Activated CD4-positive, alpha-beta T cell treated with anti-CD3 and anti-CD28 coated beads, Interleukin-2, amount 50 U/mL, for 1 hour (primary cell): ENCODE data around the gene EML5.
"Not testable (repeated sequence)": the region's sequence is repeated elsewhere in the genome, so short reads cannot be mapped to it uniquely, and the experiment has no call there.

Source experiments
- DNase-seq: peaks from one replicate; pipeline ENCODE4 v3.0.0-alpha.2; 2020

Gene EML5

DNA sequence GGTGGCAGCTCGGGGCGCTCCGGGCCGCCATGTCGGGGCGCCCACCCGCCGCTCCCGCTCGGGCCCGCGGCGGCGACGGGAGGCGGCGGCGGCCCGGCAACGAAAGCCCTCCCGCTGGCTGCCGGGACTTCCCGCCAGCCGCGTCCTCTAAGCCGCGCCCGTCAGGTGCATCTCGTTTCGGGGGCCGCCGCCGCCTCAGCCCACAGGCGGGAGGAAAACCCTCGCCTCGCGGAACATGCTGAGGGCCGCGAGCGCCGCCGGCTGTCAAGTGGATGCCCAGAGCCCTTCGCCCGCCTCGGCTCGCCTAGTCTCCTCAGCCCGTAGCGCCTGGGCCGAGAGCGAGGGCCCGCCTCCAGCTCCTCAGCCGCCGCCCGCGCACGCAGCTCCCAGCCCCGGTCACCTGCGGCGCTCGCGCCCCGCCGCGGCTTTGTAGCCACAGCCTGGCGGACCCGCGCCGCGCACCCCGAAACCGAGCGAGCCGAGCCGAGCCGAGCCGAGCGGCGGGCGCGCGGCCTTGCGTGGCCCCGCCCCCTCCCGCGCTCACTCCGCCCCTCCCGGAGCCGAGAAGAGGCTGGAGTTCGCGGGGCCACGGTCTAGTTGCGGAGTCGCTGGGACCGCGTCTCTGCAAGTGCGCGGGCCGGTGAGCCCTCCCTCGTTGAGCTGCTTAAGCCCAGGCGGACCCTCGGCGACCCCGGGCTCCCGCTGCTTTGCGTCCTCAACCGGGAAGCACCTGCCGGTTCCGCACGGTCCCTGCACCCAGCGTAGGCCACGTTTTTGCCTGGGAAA is at the start of gene EML5:
TSS of gene EML5 (minus strand) at position 481 of the 786 bp plus-strand sequence. CDS start at position 31, 450 bp downstream.
- peak; percentile 83 for DNase-seq

DNA sequence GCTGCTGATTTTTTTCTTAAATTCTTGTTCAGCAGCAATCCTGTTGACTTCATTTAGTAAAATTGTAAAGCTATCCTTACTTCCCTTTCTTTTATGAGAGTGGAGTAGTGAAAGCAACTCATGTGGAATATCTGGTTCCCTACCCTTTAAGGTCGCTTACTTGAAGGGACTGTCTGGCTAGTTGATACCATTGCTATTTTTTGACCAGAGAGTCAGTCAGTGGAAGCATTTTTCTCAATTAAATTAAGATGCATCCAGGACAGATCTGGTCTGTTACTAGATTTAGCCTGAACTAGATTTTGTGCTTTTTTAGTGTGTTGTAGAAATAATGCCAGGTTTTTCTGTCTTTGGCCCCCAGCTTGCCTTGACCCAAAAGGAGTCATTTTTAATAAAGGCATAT is 49.7 kb upstream of the EML5 start:
- DNase-seq: no peak

DNA sequence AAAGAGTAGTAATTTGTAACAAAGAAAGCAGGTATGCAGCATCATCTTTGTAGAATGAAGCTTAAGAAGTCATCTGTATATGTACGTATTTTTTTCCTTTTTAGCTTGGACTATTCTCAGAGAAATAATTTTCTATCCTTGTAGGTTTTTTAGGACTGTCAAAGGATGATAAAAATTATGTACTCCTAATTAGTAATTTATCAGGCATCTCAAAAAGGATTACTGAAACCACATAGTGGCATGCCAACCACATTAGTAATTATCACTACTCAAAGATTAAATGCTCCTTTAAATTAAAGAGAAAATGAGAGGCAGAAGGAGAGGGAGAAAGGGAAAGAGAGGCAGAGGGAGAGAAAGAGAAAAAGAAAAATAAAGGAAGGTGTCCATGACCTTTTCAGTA is 49.0 kb upstream of the EML5 start:
- no peak for DNase-seq

DNA sequence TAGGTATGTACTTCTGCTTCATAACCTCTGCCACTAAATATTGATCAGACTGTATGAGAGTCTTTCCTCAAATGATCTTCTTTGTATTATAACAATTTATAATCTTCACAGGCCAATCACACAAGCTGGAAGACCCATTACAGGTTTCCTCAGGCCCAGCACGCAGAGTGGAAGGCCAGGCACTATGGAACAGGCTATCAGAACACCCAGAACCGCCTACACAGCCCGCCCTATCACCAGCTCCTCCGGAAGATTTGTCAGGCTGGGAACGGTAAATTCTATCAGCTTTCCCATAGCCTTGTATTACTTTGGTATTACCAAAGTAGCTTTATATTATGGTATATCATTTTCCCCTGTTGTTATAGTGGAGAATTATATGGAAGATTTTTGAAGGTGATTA is 48.2 kb upstream of the EML5 start:
- no peak for DNase-seq

DNA sequence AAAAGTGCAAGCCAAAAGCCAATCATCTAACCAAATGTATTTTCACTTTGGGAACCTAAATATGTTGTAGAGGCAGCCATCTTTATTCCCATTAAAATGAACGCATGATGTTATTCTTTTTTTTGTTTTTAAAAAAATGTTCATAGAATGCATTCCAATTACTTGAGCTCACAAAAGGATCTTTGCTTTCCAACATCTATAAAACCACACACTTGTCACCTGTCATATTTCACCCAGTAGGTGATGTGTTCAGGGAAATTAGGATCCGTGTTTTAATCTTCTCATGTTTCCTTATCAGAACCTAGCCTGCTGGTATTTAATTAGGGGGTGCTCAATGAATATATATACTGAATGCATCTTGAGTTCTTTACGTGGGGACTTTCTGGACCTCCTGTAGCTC is 45.3 kb upstream of the EML5 start:
- no peak for DNase-seq

DNA sequence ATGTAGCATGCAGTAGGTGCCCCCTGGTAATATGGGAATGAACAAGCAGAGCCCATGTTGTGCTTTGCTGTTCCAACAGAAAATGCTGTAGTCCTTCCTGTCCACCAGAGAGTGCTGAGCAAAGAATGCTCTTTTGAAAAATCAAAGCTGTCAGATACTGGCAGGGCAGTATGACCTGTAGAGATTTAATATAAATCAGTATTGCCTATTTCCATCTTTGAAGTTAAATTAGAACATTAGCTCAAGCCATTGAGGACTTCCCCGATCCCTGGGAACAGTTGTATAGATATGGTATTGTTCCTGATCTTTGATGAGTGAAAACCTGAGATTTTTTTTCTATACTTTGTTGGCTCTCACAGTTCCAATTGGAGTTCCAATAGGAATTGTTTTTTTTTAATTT is 44.7 kb upstream of the EML5 start:
- no peak for DNase-seq

DNA sequence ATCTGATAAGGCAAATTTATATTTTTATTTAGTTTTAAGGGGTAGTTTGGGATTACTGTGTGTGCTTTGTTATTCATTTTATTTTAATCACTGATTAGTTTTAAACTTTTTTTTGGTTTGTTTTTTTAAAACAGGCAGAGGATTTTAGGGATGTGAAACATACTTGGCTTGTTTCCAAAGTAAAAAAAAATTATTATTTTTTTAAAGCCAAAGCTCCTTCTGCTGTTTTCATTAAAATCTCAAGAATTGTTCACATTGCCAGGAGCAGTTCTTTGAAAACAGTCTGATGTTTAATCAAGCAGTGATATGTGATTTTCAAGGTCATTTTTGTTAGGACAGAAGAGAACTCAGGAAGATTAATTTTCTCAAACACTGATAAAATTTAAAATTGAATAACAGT is 42.9 kb upstream of the EML5 start:
- DNase-seq: no peak

DNA sequence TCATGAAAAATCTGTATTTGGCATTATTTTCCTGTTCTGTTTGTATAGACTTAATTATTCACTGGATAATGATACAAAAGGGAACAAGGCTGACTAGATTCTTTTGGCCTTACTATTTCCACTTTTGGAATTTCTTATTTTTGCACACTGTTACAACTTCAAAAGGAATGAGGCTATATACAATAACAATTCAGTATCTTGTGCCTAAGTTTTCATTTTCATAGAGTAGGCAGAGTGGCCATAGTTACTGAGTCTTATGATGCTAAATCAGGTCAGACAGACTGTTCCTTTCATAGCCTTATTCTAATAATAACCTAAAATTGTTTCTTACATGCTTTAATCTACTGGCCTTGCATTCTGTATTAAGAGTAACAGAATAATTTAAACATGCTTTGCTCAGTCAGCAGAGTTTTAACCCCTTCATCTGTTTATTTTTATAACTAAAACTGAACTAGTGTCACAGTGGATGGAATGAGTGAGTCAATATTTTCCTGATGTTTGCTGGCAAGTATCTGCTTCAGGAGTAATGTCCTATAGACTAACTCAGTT is 42.2 kb upstream of the EML5 start:
- no peak for DNase-seq

DNA sequence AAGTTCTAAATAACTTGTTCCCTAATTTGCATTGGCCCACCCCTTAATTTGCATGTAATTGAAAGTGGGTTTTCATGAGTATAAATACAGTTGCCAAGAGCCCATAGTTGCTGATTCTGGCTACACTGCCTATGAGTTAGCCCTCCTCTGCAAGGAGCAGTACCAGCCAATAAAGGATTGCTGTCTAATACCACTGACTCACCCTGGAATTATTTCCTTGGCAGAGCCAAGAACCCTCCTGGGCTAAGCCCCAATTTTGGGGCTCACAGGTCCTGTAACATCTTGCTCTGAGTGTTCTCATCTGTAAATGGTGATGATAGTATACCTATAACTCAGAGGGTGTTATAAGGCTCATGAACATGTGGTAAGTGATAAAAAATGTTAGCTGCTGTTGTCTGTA is 38.5 kb upstream of the EML5 start:
- no peak for DNase-seq

DNA sequence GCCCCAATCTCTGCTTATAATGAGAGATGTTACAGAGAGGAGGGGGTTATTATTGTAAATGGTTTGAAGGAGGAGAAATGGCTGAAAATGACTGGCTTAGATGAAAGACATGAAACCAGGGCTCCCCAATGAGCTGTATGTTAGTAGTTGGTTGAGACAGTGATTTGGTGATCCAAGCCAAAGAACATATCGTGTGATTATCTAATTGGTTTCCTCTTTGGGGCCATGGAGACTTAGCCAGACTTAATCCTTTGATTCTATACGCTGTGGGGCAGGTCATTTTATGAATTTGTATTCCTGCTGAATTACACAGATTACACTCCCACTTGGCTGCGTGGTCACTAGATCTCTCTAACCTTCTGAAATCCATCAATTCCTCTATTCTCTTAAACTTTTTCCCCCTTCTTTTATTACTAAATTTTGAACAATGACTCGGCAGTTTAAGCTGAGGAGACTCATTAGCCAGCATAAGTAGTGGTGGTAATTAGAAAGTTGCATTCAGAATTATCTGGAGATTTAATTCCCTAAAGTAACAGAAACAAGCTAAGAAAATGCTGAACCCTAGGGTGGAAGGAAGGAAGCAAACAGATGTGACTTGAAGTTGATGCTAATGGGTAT is 37.0 kb upstream of the EML5 start:
- DNase-seq: no peak

DNA sequence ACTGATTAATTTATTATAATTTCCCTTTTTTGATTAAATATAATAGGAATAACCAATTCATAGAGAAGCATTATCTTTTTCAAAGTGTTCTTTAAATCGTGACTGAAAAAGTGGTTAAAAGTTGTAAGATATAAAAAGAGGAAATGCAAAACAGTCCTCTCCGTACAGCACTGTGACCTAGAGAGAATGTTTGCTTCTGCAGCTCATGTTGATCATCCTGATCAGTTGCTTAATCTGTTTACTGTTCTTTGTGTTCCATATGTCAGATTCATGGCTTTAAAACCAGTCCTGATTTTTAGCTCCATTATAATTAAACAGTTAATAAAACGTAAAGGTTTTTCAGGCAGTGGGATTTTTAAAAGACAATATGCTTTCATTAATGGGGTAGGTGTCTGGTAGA is 36.4 kb upstream of the EML5 start:
- no peak for DNase-seq

DNA sequence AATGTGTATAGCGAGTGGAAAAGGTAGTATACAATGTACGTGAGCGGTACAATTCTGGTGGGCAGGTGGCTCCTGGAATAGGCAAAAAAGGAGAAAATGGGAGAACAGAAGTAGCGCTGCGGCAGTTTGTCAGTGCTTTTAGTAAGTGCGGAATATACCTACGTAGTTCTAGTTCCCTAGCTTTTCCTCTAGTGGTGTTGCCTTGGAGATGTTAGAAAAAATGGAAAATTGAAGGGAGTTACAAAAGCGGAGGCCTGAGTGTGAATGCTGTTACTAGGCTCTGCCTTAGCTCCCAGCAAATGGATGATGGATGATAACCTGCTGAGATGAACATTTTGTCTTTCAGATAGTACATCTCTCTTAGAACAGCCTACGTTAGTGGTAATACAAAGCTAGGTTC is 32.8 kb upstream of the EML5 start:
- DNase-seq: no peak

DNA sequence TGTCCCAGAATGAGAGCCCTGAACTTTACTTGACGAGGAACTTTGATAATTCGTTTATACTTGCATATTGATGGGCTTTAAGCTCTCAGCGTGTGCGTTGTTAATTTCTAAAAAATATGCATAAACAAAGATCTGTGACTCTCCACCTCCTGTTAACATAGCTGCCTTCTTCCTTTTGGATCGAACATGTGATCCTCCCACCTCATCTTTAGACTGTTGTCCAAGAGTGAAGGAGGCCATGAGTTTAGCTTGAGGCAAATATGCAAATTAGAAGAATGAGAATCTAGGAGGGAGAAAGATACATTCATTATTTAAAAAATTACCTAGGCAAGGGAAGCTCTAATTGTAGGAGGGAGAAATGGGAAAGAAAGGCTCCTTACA is 32.3 kb upstream of the EML5 start:
- no peak for DNase-seq

DNA sequence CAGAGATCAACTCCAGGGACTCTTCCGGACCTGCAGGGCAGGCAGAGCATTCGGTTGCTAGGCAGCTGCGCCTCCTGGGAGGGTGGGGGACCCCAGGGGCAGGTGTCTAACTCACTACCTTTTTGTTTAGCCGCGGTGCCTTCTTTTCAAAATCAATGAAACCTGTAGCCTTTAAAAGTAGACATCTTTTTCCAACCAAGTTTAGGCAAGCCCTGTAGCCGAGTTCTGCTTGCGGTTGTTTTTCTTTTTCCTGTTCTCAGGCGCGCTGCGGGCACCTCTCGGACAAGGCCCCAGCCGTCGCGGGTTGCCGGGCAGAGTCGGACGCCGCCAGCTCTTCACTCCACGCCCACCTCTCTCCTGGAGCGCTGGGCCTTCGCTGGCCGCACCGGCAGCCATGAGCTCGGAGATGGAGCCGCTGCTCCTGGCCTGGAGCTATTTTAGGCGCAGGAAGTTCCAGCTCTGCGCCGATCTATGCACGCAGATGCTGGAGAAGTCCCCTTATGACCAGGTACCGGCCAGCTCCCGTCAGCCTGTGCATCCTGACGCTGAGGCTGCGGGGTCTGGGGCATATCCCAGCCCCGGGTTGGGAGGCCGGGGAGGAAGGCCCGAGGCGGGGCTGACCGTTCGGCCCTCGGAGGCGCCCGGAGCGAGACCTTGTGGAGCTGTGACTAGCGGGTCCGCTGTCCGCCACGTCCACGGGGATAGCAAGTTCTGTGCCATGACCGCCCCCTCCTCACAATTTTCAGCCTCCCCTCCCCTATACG is 31.7 kb upstream of the EML5 start, which contains the start of gene TTC8:
TSS of gene TTC8 (plus strand) at position 338 of the 764 bp plus-strand sequence. CDS start at position 395, 57 bp downstream.
- DNase-seq: peak; percentile 82

DNA sequence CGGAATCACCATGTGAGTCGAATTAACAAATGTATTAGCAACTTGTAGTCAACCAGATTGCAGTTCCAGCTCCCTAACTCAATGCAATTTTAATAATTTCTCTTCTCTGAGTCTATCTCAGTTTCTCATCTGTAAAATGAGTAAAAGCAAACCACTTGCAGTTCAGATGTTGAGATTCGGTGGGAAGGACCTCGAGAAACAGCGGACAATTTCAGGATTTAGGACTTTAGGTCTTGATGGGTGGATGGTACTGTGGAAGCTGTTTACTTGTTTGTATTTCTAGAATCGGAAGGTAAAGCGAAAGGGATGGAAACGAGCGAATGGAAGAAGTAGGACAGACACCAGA is 31.2 kb upstream of the EML5 start:
- DNase-seq: no peak

DNA sequence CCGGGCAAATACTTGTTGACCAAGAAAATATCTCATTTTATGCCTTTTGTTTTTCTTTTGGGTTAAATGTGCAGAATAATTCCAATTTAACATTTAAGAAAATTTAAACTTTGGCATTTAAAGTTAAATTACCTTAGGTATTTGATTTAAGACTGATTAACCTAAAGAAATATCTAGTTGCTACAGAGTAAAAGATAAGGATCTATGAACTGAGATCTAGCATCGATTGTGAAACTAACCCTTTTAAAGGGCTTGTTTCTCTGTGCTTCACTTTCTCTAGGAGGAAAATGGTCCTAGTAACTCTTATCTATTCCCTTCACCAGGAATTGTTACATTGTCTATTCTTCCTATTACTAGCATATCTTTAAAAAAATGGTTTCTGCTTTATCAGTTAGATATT is 29.1 kb upstream of the EML5 start:
- DNase-seq: no peak

DNA sequence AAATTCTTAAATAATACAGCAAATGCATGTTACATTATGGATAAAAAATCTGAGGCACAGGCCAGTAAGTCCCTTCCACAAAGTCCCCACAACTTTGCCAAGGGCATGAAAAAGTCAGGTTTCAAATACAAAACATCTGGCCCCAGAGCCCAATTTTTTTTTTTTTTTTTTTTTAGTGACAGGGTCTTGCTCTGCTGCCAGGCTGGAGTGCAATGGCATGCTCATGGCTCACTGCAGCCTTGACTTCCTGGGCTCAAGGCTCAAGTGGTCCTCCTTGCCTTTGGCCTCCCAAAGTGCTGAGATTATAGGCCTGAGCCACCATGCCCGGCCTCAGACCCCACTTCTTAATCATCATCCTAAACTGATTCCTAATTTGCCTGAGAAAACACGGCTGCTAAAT is 28.6 kb upstream of the EML5 start:
- no peak for DNase-seq

DNA sequence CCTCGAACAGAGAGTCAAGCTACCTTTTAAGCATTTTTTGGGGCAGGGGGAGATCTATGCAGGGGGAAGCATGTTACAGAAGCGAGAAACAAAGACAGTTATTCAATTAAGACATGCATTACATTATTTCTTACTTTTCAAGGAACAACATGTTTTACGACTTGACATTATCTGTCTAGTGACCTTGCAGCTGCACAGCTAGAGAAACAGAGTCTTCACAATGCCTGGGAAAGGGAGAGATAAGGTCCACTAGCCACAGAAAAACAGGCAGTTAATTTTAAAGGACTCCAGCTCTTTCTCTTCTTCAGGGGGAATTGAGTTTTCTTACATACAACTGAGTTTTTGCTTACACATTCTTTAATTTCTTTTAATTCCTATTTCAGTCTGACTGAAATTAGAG is 26.9 kb upstream of the EML5 start:
- not testable (repeated sequence) for DNase-seq

DNA sequence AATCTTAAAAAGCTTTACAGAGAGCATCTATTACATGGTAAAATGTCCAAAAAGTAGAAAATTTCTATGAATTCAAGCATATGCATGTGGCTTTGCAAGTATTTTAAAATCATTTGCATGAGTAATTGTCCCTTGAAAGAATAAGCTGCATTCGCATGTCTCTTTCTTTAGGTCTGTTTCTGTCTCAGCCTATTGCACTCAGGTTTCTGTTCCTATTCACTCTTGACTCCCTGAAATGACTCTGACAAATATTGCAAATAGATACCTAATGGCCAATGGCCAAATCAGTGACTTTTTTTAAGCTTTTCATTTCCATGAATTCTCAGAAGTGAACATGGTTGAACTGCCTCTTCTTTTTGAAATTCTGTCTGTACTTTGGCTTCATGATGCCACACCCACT is 25.3 kb upstream of the EML5 start:
- DNase-seq: no peak

DNA sequence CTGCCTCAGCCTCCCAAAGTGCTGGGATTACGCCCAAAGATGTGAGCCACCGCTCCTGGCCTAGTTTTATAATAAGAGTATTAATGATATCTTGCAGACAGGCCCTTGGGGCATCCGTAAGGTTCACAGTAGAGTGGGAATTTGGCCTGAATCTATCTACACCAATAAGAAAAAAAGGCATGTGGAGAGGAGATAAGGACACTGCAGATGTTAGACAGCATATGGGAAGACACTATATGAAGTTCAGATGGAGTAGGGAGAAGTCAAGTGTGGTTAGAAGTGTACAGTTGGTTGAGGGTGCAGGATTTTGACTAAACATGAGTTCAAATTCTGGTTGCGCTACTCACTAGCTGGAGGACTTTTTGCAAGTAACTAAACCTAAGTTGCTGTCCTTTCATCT is 23.2 kb upstream of the EML5 start:
- DNase-seq: no peak

DNA sequence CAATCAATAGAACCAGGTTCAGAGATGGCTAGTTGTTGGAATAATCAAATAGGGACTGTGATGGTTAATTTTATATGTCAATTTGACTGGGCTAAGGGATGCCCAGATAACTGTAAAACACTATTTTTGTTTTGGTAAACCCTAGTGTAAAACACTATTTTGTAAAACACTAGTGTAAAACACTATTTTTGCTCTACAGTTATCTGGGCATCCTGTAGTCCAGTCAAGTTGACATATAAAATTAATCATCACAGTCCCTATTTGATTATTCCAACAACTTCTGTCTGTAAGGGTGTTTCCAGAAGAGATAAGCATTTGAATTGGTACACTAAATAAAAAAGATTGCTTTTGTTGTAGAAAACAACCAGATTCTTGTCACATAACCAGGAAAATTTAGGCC is 15.6 kb upstream of the EML5 start:
- no peak for DNase-seq

DNA sequence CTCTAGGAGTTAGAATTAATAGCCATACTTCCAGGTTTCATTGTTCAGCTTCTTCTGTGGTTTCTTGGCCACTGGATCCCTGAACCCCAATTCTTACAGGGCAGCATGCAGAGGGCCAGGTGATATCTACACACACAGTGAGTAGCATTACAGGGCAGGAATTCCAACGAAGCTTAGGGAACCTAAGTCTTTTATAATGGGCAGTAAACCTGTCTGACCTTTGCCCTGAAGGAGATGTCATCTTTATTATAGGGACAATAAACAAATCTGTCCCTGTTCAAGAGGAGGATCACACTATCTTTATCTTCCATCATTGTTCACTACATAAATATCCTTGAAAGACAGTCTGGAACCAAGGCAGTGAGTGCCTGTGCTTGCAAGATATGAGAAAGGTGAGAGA is 11.7 kb upstream of the EML5 start:
- no peak for DNase-seq

DNA sequence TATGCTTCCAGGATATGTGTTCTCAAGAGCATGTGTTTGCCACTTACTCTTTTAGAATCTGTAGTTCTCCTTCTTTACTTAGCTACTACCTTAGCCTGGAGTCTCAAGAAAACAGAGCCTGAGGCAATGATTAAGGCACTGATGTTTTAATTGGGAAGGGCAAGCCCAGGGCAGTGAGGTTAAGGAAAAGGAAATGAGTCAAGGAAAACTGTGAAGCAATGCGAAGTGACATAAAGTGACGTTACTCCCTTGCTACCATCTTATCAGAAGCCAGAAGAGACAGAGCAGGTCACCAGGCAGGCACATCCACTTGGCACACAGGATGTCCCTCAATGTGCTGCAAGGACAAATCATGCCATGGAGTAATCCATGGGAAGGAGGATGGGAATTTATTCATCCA is 11.3 kb upstream of the EML5 start:
- DNase-seq: no peak

DNA sequence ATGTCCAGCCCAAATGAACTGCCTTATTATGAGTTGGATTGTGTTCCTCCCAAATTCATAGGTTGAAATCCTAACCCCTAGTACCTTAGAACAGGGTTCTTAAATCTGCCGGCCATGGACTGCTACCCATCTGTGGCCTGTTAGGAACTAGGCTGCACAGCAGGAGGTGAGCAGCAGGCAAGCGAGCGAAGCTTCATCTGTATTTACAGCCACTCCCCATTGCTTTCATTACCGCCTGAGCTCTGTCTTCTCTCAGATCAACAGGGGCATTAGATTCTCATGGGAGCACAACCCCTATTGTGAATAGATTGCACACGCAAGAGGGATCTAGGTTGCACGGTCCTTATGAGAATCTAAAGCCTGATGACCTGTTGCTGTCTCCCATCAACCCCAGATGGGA is 9.8 kb upstream of the EML5 start:
- DNase-seq: no peak
